HepG2 (cell line): Measurements from ENCODE around the gene TP73. TPM values are rescaled to one million over a fixed set of nuclear protein-coding genes. Genes with fewer than 3 reads are reported as not detected.

Experiments
- ATAC-seq: fragments of 200-7000 bp; cut with Tn5 transposase; 3 replicates; pipeline ENCODE4 v1.9.1; 2020; ENCODE audit warnings: mild to moderate bottlenecking, moderate library complexity
- BruUV-seq: library from RNA; stranded (reverse); fragments of 400-500 nt; replicated peaks from 2 replicates; lab custom pipeline; 2021; lab: Mats Ljungman, UMichigan
- CTCF ChIA-PET: fragments of 300-600 bp; formaldehyde crosslinking; extraction: SDS; loops from one replicate; lab custom pipeline; 2021; ENCODE audit warnings: low total read pairs, inconsistent platforms, low intra/inter-chr PET ratio; lab: Yijun Ruan, JAX
- POLR2A ChIA-PET: fragments of 350-600 bp; sonication (Branson Sonifier 250); formaldehyde crosslinking; loops from one replicate; lab custom pipeline; 2020; ENCODE audit warnings: antibody characterized with exemption, inconsistent platforms; lab: Yijun Ruan, JAX
- DNase-seq: peaks from one replicate; pipeline ENCODE4 v3.0.0-alpha.2; 2015; ENCODE audit warnings: low spot score
- FAIRE-seq: peaks from 3 replicates; lab custom pipeline; 2011; peaks lifted over from hg19 to GRCh38; lab: Jason Lieb, UNC
- H2AFZ ChIP-seq: one replicate; pipeline ENCODE4 v1.6.1; 2011; ENCODE audit warnings: low read length, inconsistent platforms
- H3K27ac ChIP-seq: fragments of 300-600 bp; 3 replicates; pipeline ENCODE4 v1.8.0; 2011; ENCODE audit warnings: mixed run types, mild to moderate bottlenecking, mixed read lengths, low read length, inconsistent platforms; ENCODE audit not compliant: insufficient read depth; ENCODE audit errors: extremely low read length
- H3K27me3 ChIP-seq, 2 experiments: fragments of 200-600 bp in 1 of 2; 2 replicates in 1 of 2; 3 replicates in 1 of 2; pipeline versions ENCODE4 v1.6.0 to v1.8.0; 2011; ENCODE audit warnings: low read length in 2 of 2, mild to moderate bottlenecking in 2 of 2, moderate library complexity in 2 of 2, inconsistent platforms in 1 of 2; ENCODE audit not compliant: insufficient read depth in 2 of 2, control insufficient read depth in 1 of 2
- H3K36me3 ChIP-seq, 2 experiments: fragments of 200-600 bp in 1 of 2; replicated peaks in 1 of 2; 2 replicates in 1 of 2; 3 replicates in 1 of 2; pipeline versions ENCODE4 v1.5.1 to v1.8.0; 2011; ENCODE audit warnings: low read length in 2 of 2, inconsistent platforms in 1 of 2; ENCODE audit not compliant: insufficient read depth in 2 of 2, control insufficient read depth in 1 of 2
- H3K4me1 ChIP-seq: 2 replicates; pipeline ENCODE4 v1.5.1; 2012; ENCODE audit warnings: low read length, inconsistent platforms; ENCODE audit not compliant: insufficient read depth
- H3K4me2 ChIP-seq: 2 replicates; pipeline ENCODE4 v1.6.0; 2011; ENCODE audit warnings: low read depth, low read length, inconsistent platforms
- H3K4me3 ChIP-seq, 3 experiments: fragments of 200-600 bp in 1 of 3; sonication (generic), shearing (Covaris generic) in 1 of 3; replicated peaks in 1 of 3; 2 replicates each; pipeline ENCODE4 v1.5.1; 2011 to 2016; ENCODE audit warnings: low read length in 3 of 3, inconsistent platforms in 2 of 3, low read depth in 2 of 3, mild to moderate bottlenecking in 2 of 3, control low read depth in 1 of 3, mixed read lengths in 1 of 3; ENCODE audit not compliant: insufficient read depth in 1 of 3
- H3K79me2 ChIP-seq: one replicate; pipeline ENCODE4 v1.6.1; 2011; ENCODE audit warnings: low read length, inconsistent platforms; ENCODE audit not compliant: insufficient read depth
- H3K9ac ChIP-seq: 2 replicates; pipeline ENCODE4 v1.6.0; 2011; ENCODE audit warnings: mild to moderate bottlenecking, low read depth, low read length, inconsistent platforms; ENCODE audit not compliant: insufficient read depth
- H3K9me3 ChIP-seq: 2 replicates; pipeline ENCODE4 v1.5.1; 2012; ENCODE audit warnings: mild to moderate bottlenecking, low read length
- H4K20me1 ChIP-seq: 2 replicates; pipeline ENCODE4 v1.6.0; 2011; ENCODE audit warnings: inconsistent platforms, mild to moderate bottlenecking, low read length, moderate library complexity; ENCODE audit not compliant: insufficient read depth
- CREB1 ChIP-seq, 2 experiments: fragments of 450-650 bp in 1 of 2; IDR thresholded peaks; 2 replicates each; pipeline ENCODE4 v1.6.1; 2016 to 2017; ENCODE audit warnings: control low read depth in 1 of 2, mild to moderate bottlenecking in 1 of 2, missing compliant biosample characterization in 1 of 2, missing genetic modification characterization in 1 of 2
- PCBP2 ChIP-seq: fragments of 200-400 bp; formaldehyde crosslinking; optimal IDR thresholded peaks from 2 replicates; pipeline ENCODE3; 2018; ENCODE audit warnings: low read length, low read depth; ENCODE audit not compliant: poor library complexity, severe bottlenecking
- PHF8 ChIP-seq: sonication (generic); formaldehyde crosslinking; IDR thresholded peaks from 2 replicates; pipeline ENCODE4 v1.5.0; 2020; ENCODE audit warnings: missing genetic modification reagents
- ZFP82 ChIP-seq: sonication (generic); formaldehyde crosslinking; IDR thresholded peaks from 2 replicates; pipeline ENCODE4 v1.5.1; 2020; ENCODE audit warnings: mild to moderate bottlenecking, missing genetic modification reagents, borderline replicate concordance
- ZNF552 ChIP-seq: sonication (generic); formaldehyde crosslinking; IDR thresholded peaks from 2 replicates; pipeline ENCODE4 v1.9.0; 2022; ENCODE audit warnings: missing genetic modification reagents, mild to moderate bottlenecking, borderline replicate concordance
- ZNF564 ChIP-seq: sonication (generic); formaldehyde crosslinking; IDR thresholded peaks from 2 replicates; pipeline ENCODE4 v1.8.1; 2023; ENCODE audit warnings: mild to moderate bottlenecking, missing genetic modification reagents
- ZNF850 ChIP-seq: sonication (generic); formaldehyde crosslinking; conservative IDR thresholded peaks from 2 replicates; pipeline ENCODE4 v1.9.0; 2021; ENCODE audit warnings: mild to moderate bottlenecking, missing genetic modification reagents
- WGBS: methylation state at CpG from one replicate; pipeline ENCODE4 v1.1.6; 2017; ENCODE audit warnings: low lambda C conversion rate; 5-methylcytosine and 5-hydroxymethylcytosine counted together
- in situ Hi-C: cut with HindIII; loops from 2 replicates; pipeline ENCODE4 v1.10.0; 2017; ENCODE audit warnings: low pct_unique_long_range_greater_than_20kb; ENCODE audit not compliant: extremely low pct_ligation_motif_present
- intact Hi-C: fragments of 100-400 bp; cut with micrococcal nuclease; formaldehyde crosslinking; loops from one replicate; pipeline ENCODE4 v1.10.0; 2022; ENCODE audit not compliant: unreplicated experiment
- polyA plus RNA-seq, 8 experiments: library from polyadenylated mRNA; depleted of rRNA in 3 of 8; stranded (reverse) in 7 of 8; unstranded in 1 of 8; fragments of >200 nt; fragmentation: Illumina TruSeq in 4 of 8; extraction: Trizol in 4 of 8; gene quantifications; 2 replicates each; pipeline versions ENCODE4 v1.2.1 to v1.2.3, GENCODE V29; 2011 to 2016; ENCODE audit warnings: low read depth in 4 of 8, missing spikeins in 1 of 8, mixed read lengths in 1 of 8; ENCODE audit not compliant: insufficient read depth in 1 of 8
- total RNA-seq, 5 experiments: library from RNA; depleted of rRNA; stranded (reverse); fragments of >200 nt; fragmentation: Illumina TruSeq; extraction: Trizol; gene quantifications; 2 replicates each; pipeline ENCODE4 v1.2.3, GENCODE V29; 2016; ENCODE audit warnings: low read depth in 1 of 5
- TF ChIP-seq, protein P1 (sequence below), 2 experiments: sonication (generic) in 1 of 2; formaldehyde crosslinking in 1 of 2; IDR thresholded peaks; 2 replicates each; pipeline versions ENCODE4 v1.4.0 to v1.6.1; 2016 to 2020; ENCODE audit warnings: borderline replicate concordance in 1 of 2, low read depth in 1 of 2, mild to moderate bottlenecking in 1 of 2, missing genetic modification reagents in 1 of 2
- TF ChIP-seq, protein P2 (sequence below): sonication (generic); formaldehyde crosslinking; IDR thresholded peaks from 2 replicates; pipeline ENCODE4 v1.5.0; 2020; ENCODE audit warnings: missing genetic modification reagents
- TF ChIP-seq, protein P3 (sequence below): sonication (generic); formaldehyde crosslinking; IDR thresholded peaks from 2 replicates; pipeline ENCODE4 v1.4.0; 2020; ENCODE audit warnings: low read depth, missing genetic modification reagents

The TP73 gene
- total and polyA plus RNA-seq, 2 of the 13 experiments (the other 11 are each of a cell fraction or from before 2014, with no cell fraction given): 0.49 to 1.1 TPM

DNA sequence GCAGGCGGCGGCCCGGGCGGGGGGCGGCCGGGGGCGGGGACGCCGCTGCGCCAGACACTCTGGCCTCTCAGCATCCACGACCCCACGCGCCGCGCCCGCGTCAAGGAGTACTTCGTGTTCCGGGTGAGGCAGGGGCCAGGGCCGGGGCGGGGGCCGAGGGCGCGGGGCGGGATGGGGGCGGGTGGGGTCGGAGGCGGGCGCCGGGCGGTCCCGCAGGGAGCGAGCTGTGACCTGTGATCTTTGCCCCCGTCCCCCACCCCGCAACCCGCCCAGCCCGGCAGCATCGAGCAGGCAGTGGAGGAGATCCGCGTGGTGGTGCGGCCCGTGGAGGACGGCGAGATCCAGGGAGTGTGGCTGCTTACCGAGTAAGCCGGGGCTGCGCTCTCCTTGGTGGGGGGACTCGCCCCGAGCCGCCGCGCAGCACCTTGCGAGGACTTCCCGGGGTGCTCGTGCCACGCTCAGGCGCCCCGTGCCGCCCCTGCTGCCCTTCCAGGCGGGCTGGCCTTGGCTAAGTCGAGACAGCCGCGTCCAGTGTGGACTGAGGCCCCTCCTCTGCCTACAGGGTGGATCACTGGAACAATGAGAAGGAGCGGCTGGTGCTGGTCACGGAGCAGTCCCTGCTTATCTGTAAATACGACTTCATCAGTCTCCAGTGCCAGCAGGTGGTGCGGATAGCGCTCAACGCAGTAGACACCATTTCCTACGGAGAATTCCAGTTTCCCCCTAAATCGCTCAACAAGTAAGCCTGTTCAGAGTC, 27.0 kb upstream of the TP73 start (continued):
- TF ChIP-seq, protein P1, sequence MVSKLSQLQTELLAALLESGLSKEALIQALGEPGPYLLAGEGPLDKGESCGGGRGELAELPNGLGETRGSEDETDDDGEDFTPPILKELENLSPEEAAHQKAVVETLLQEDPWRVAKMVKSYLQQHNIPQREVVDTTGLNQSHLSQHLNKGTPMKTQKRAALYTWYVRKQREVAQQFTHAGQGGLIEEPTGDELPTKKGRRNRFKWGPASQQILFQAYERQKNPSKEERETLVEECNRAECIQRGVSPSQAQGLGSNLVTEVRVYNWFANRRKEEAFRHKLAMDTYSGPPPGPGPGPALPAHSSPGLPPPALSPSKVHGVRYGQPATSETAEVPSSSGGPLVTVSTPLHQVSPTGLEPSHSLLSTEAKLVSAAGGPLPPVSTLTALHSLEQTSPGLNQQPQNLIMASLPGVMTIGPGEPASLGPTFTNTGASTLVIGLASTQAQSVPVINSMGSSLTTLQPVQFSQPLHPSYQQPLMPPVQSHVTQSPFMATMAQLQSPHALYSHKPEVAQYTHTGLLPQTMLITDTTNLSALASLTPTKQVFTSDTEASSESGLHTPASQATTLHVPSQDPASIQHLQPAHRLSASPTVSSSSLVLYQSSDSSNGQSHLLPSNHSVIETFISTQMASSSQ (IDR thresholded peaks at IDR 0.05; ENCODE audit: low read depth): no peak
- TF ChIP-seq, protein P1 (CRISPR knock-in tag; IDR thresholded peaks at IDR 0.05; ENCODE audit: borderline replicate concordance): 0 out of 2 replicates have a peak, but pooled peaks have one; percentile 16
- TF ChIP-seq, protein P2, sequence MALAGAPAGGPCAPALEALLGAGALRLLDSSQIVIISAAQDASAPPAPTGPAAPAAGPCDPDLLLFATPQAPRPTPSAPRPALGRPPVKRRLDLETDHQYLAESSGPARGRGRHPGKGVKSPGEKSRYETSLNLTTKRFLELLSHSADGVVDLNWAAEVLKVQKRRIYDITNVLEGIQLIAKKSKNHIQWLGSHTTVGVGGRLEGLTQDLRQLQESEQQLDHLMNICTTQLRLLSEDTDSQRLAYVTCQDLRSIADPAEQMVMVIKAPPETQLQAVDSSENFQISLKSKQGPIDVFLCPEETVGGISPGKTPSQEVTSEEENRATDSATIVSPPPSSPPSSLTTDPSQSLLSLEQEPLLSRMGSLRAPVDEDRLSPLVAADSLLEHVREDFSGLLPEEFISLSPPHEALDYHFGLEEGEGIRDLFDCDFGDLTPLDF: no peak
- TF ChIP-seq ZNF552 (CRISPR knock-in tag) (no peak), PCBP2 (no peak)

DNA sequence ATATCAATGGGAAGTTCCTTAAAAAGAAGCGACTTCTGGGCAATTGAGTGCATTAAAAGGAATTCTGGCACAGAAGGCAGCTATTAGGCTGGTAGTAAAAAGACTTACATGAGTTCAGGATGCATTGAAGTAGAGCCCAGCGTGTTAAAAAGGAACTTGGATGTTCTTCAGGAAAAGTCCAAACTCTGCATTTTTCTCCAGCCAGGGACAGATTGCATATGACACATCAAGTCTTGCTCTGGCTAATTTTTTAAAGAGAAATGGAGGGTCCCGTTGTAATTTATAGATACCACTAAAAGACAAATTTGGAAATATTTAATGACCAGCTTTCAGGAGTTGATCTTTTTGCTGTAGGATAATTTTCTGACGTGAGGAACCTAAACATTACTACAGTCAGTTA, 26.3 kb upstream of the TP73 start:
- H3K9ac ChIP-seq: peak overlapping the region; percentile 76
- in situ Hi-C loops: no loop called here
- H3K79me2 ChIP-seq: peaks cover 5% of the 10 kb centered on the region
- ChIA-PET CTCF (no interaction called here), POLR2A (interaction anchor here (0.8 to 1.2 kb wide), 3 partner anchors 12 to 173 kb away, joined by 3 to 4 read pairs (median 3); no protein-coding TSS in a partner anchor)
- intact Hi-C loops: no loop called here
- peaks cover 17 to 32% of the 10 kb centered on the region in 2 experiments for H3K36me3 ChIP-seq
- H3K27ac ChIP-seq: peak overlapping the region; percentile 90
- no peaks in the 10 kb centered on the region for H3K9me3 ChIP-seq
- H3K27me3 ChIP-seq: no peaks in the 10 kb centered on the region
- FAIRE-seq (no peak), DNase-seq (no peak), ATAC-seq (no peak)
- 46% methylated on average over 4 of the region's 4 CpGs for WGBS
- H3K4me2 ChIP-seq: peak overlapping the region; percentile 89
- H4K20me1 ChIP-seq: no peaks in the 10 kb centered on the region
- peak overlapping the region; percentile 67 to 95 (median 94) for H3K4me3 ChIP-seq
- H3K4me1 ChIP-seq: peaks cover 30% of the 10 kb centered on the region
- no peak overlapping the region for H2AFZ ChIP-seq
- BruUV-seq: TSS peak; percentile 59
- 0 out of 2 replicates have a peak, but pooled peaks have one; percentile 48 for TF ChIP-seq ZFP82 (CRISPR knock-in tag)
- TF ChIP-seq CREB1 (IDR thresholded peaks at IDR 0.05): no peak
- 0 out of 2 replicates have a peak, but pooled peaks have one; percentile 16 for TF ChIP-seq CREB1 (CRISPR knock-in tag; IDR thresholded peaks at IDR 0.05)
- no peak for TF ChIP-seq PHF8 (CRISPR knock-in tag)
- TF ChIP-seq ZNF564 (CRISPR knock-in tag): no peak
- no peak for TF ChIP-seq ZNF850 (CRISPR knock-in tag)
- TF ChIP-seq, protein P3, sequence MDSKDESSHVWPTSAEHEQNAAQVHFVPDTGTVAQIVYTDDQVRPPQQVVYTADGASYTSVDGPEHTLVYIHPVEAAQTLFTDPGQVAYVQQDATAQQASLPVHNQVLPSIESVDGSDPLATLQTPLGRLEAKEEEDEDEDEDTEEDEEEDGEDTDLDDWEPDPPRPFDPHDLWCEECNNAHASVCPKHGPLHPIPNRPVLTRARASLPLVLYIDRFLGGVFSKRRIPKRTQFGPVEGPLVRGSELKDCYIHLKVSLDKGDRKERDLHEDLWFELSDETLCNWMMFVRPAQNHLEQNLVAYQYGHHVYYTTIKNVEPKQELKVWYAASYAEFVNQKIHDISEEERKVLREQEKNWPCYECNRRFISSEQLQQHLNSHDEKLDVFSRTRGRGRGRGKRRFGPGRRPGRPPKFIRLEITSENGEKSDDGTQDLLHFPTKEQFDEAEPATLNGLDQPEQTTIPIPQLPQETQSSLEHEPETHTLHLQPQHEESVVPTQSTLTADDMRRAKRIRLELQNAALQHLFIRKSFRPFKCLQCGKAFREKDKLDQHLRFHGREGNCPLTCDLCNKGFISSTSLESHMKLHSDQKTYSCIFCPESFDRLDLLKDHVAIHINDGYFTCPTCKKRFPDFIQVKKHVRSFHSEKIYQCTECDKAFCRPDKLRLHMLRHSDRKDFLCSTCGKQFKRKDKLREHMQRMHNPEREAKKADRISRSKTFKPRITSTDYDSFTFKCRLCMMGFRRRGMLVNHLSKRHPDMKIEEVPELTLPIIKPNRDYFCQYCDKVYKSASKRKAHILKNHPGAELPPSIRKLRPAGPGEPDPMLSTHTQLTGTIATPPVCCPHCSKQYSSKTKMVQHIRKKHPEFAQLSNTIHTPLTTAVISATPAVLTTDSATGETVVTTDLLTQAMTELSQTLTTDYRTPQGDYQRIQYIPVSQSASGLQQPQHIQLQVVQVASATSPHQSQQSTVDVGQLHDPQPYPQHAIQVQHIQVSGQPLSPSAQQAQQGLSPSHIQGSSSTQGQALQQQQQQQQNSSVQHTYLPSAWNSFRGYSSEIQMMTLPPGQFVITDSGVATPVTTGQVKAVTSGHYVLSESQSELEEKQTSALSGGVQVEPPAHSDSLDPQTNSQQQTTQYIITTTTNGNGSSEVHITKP (CRISPR knock-in tag): no peak
